CD4-positive, alpha-beta T cell treated with Interleukin-6 for 4 hours (primary cell): ENCODE measurements around the gene RBM23.
A peak's percentile ranks its signal among the peaks of the same experiment; 100 is the strongest.

Source experiments
- DNase-seq: peaks from one replicate; pipeline ENCODE4 v3.0.0-alpha.2; 2020; ENCODE audit warnings: mixed read lengths

Gene RBM23

GRCh38 chr14:22884738-22885523 is 34.0 kb downstream of the RBM23 start:
- no peak for DNase-seq

- DNase-seq: no peak
Observed at GRCh38 chr14:22884076-22884737, 34.7 kb downstream of the RBM23 start.

GRCh38 chr14:22883173-22883976 is 35.6 kb downstream of the RBM23 start, which contains the start of gene REM2:
REM2 (plus strand) TSS chr14:22883222; CDS start chr14:22883288, 66 bp downstream.
- DNase-seq: no peak

- peak; percentile 63 for DNase-seq
Observed at GRCh38 chr14:22882529-22883172, 36.3 kb downstream of the RBM23 start.

GRCh38 chr14:22882064-22882463 is 36.9 kb downstream of the RBM23 start:
- DNase-seq: no peak

- DNase-seq: no peak
Observed at GRCh38 chr14:22878271-22879246, 40.4 kb downstream of the RBM23 start.

GRCh38 chr14:22877000-22877501 is 41.9 kb downstream of the RBM23 start:
- no peak for DNase-seq

- no peak for DNase-seq
Observed at GRCh38 chr14:22875748-22876319, 43.1 kb downstream of the RBM23 start.

- DNase-seq: no peak
Observed at GRCh38 chr14:22875003-22875747, 43.8 kb downstream of the RBM23 start.

- DNase-seq: no peak
Observed at GRCh38 chr14:22872833-22873520, 46.0 kb downstream of the RBM23 start.

- peak; percentile 82 for DNase-seq
Observed at GRCh38 chr14:22872033-22872832, 46.7 kb downstream of the RBM23 start.

- peak; percentile 90 for DNase-seq
Observed at GRCh38 chr14:22871224-22872032, 47.5 kb downstream of the RBM23 start, which contains the start of gene LRP10. LRP10 (plus strand) TSS chr14:22871740; CDS start chr14:22872304, 564 bp downstream.

- no peak for DNase-seq
Observed at GRCh38 chr14:22870811-22871223, 48.1 kb downstream of the RBM23 start.

- DNase-seq: no peak
Observed at GRCh38 chr14:22866874-22867273, 52.1 kb downstream of the RBM23 start.

GRCh38 chr14:22865424-22866405 is 53.2 kb downstream of the RBM23 start:
- peak; percentile 27 for DNase-seq

GRCh38 chr14:22864979-22865378 is 54.0 kb downstream of the RBM23 start:
- DNase-seq: no peak
